GM12878 (cell line): ENCODE results near the gene SVBP. TPM values are rescaled to one million over a fixed set of nuclear protein-coding genes. Genes with fewer than 3 reads are reported as not detected.

ENCODE experiments used
- ATAC-seq: fragments of 200-7000 bp; cut with Tn5 transposase; 3 replicates; pipeline ENCODE4 v1.9.1; 2020; ENCODE audit warnings: mild to moderate bottlenecking, moderate library complexity
- BruUV-seq: library from RNA; stranded (reverse); fragments of 400-500 nt; replicated peaks from 2 replicates; lab custom pipeline; 2021; lab: Mats Ljungman, UMichigan
- CTCF ChIA-PET: fragments of 300-600 bp; sonication (Branson Sonifier 250); formaldehyde crosslinking; extraction: SDS; loops from one replicate; lab custom pipeline; 2021; ENCODE audit warnings: inconsistent platforms; lab: Yijun Ruan, JAX
- POLR2A ChIA-PET: fragments of 350-600 bp; formaldehyde crosslinking; extraction: SDS; loops from one replicate; lab custom pipeline; 2021; ENCODE audit warnings: inconsistent platforms; lab: Charles Lee
- RAD21 ChIA-PET: fragments of 300-600 bp; sonication (Branson Sonifier 250); formaldehyde crosslinking; loops from one replicate; lab custom pipeline; 2023; ENCODE audit warnings: antibody characterized with exemption; ENCODE audit not compliant: unreplicated experiment; lab: Charles Lee
- SMC1A ChIA-PET: fragments of 300-600 bp; sonication (Branson Sonifier 250); formaldehyde crosslinking; loops from one replicate; lab custom pipeline; 2023; ENCODE audit not compliant: unreplicated experiment, uncharacterized antibody; lab: Charles Lee
- DNase-seq: peaks from one replicate; pipeline ENCODE4 v3.0.0-alpha.2; 2011; ENCODE audit warnings: low read depth, low spot score
- FAIRE-seq: peaks from 3 replicates; lab custom pipeline; 2011; peaks lifted over from hg19 to GRCh38; lab: Jason Lieb, UNC
- H2AFZ ChIP-seq: 2 replicates; pipeline ENCODE4 v1.6.0; 2011; ENCODE audit warnings: low read depth, low read length, control low read depth; ENCODE audit not compliant: control insufficient read depth
- H3K27ac ChIP-seq: 2 replicates; pipeline ENCODE4 v1.5.1; 2011; ENCODE audit warnings: control low read depth; ENCODE audit not compliant: control insufficient read depth, insufficient read depth
- H3K27me3 ChIP-seq, 2 experiments: replicated peaks in 1 of 2; 2 replicates each; pipeline versions ENCODE4 v1.6.0 to v1.6.1; 2011; ENCODE audit warnings: low read length in 1 of 2; ENCODE audit not compliant: control insufficient read depth in 2 of 2, insufficient read depth in 2 of 2
- H3K36me3 ChIP-seq, 2 experiments: 2 replicates each; pipeline ENCODE4 v1.5.1; 2011; ENCODE audit warnings: low read length in 1 of 2; ENCODE audit not compliant: control insufficient read depth in 2 of 2, insufficient read depth in 2 of 2
- H3K4me1 ChIP-seq: 2 replicates; pipeline ENCODE4 v1.6.1; 2011; ENCODE audit warnings: mild to moderate bottlenecking, low read length, moderate library complexity, mixed read lengths; ENCODE audit not compliant: control insufficient read depth, insufficient read depth
- H3K4me2 ChIP-seq: 2 replicates; pipeline ENCODE4 v1.6.0; 2011; ENCODE audit warnings: control low read depth; ENCODE audit not compliant: control insufficient read depth, insufficient read depth
- H3K4me3 ChIP-seq: fragments of 200-600 bp; sonication (generic); 2 replicates; pipeline ENCODE4 v1.5.1; 2016
- H3K79me2 ChIP-seq: 2 replicates; pipeline ENCODE4 v1.6.0; 2011; ENCODE audit warnings: low read length; ENCODE audit not compliant: control insufficient read depth, insufficient read depth
- H3K9ac ChIP-seq: 2 replicates; pipeline ENCODE4 v1.8.0; 2011; ENCODE audit warnings: low read length, control low read depth, mixed read lengths; ENCODE audit not compliant: control insufficient read depth, insufficient read depth
- H3K9me3 ChIP-seq: replicated peaks from 3 replicates; pipeline ENCODE4 v1.5.1; 2011; ENCODE audit warnings: mild to moderate bottlenecking, low read length; ENCODE audit not compliant: control insufficient read depth, insufficient read depth
- H4K20me1 ChIP-seq: 2 replicates; pipeline ENCODE4 v1.6.0; 2011; ENCODE audit not compliant: control insufficient read depth, insufficient read depth
- BCL11A ChIP-seq: IDR thresholded peaks from 2 replicates; pipeline ENCODE4 v1.6.1; 2011; ENCODE audit warnings: low read depth, low read length
- BMI1 ChIP-seq: fragments of 450-650 bp; IDR thresholded peaks from 2 replicates; pipeline ENCODE4 v1.6.1; 2016; ENCODE audit warnings: mild to moderate bottlenecking, moderate library complexity, borderline replicate concordance
- CBX5 ChIP-seq: sonication (generic); IDR thresholded peaks from 2 replicates; pipeline ENCODE4 v1.6.1; 2016; ENCODE audit warnings: low read depth, moderate library complexity, mild to moderate bottlenecking, inconsistent platforms
- CHD1 ChIP-seq: IDR thresholded peaks from 2 replicates; pipeline ENCODE4 v1.6.1; 2012; ENCODE audit warnings: low read depth, low read length, improper control_type of control experiment
- CREB1 ChIP-seq: IDR thresholded peaks from 2 replicates; pipeline ENCODE4 v1.6.1; 2012; ENCODE audit warnings: low read depth, mild to moderate bottlenecking, inconsistent platforms
- KDM1A ChIP-seq: fragments of 200-600 bp; sonication (generic); IDR thresholded peaks from 2 replicates; pipeline ENCODE4 v1.6.1; 2016; ENCODE audit warnings: borderline replicate concordance
- RAD51 ChIP-seq: fragments of 450-650 bp; IDR thresholded peaks from 2 replicates; pipeline ENCODE4 v1.6.1; 2016; ENCODE audit warnings: moderate library complexity, mild to moderate bottlenecking, inconsistent platforms
- RCOR1 ChIP-seq: conservative IDR thresholded peaks from 2 replicates; pipeline ENCODE4 v1.6.1; 2012; ENCODE audit warnings: low read depth, low read length, improper control_type of control experiment
- TBL1XR1 ChIP-seq: IDR thresholded peaks from 2 replicates; pipeline ENCODE4 v1.6.1; 2012; ENCODE audit warnings: low read depth, low read length, improper control_type of control experiment
- WRNIP1 ChIP-seq: IDR thresholded peaks from 2 replicates; pipeline ENCODE4 v1.6.1; 2011; ENCODE audit warnings: low read depth, low read length, improper control_type of control experiment, borderline replicate concordance
- ZNF24 ChIP-seq: fragments of 450-650 bp; IDR thresholded peaks from 2 replicates; pipeline ENCODE4 v1.6.1; 2017; ENCODE audit warnings: antibody characterized with exemption, mild to moderate bottlenecking
- ZNF274 ChIP-seq: IDR thresholded peaks from one replicate; pipeline ENCODE4 v1.8.0; 2011; ENCODE audit not compliant: insufficient read length, insufficient read depth
- ZNF592 ChIP-seq: fragments of 450-650 bp; IDR thresholded peaks from 2 replicates; pipeline ENCODE4 v1.6.1; 2017; ENCODE audit warnings: mild to moderate bottlenecking, moderate library complexity
- WGBS: methylation state at CpG from one replicate; pipeline ENCODE4 v1.1.6; 2016; ENCODE audit warnings: low lambda C conversion rate; ENCODE audit not compliant: insufficient replicate concordance, insufficient coverage; ENCODE audit errors: missing lambda C conversion rate; 5-methylcytosine and 5-hydroxymethylcytosine counted together
- in situ Hi-C: fragments of 300-500 bp; cut with MboI; formaldehyde crosslinking; loops from 9 replicates; pipeline ENCODE4 v1.14.3; 2018; ENCODE audit warnings: mixed read lengths
- intact Hi-C: fragments of 100-400 bp; cut with micrococcal nuclease; formaldehyde crosslinking; loops from one replicate; pipeline ENCODE4 v1.14.2; 2022; ENCODE audit not compliant: unreplicated experiment
- polyA plus RNA-seq, 11 experiments: library from polyadenylated mRNA; depleted of rRNA in 4 of 11; unstranded in 6 of 11; stranded (reverse) in 5 of 11; fragments of >200 nt; fragmentation: Nextera tagmentation in 4 of 11; fragmentation: Illumina TruSeq in 1 of 11; extraction: Ambion mirVana in 4 of 11; extraction: Trizol in 1 of 11; gene quantifications; 1 replicate in 1 of 11; 2 replicates in 10 of 11; pipeline versions ENCODE4 v1.2.1 to v1.2.3, GENCODE V29; 2011 to 2016; ENCODE audit warnings: inconsistent platforms in 2 of 11, missing spikeins in 2 of 11, low read depth in 1 of 11
- total RNA-seq, 4 experiments: library from RNA; depleted of rRNA in 3 of 4; stranded (reverse); fragments of >200 nt in 3 of 4; fragmentation: Illumina TruSeq in 1 of 4; extraction: Trizol in 1 of 4; gene quantifications; 2 replicates each; pipeline versions ENCODE4 v1.2.1 to v1.2.3, GENCODE V29; 2013 to 2021

Gene SVBP
- total and polyA plus RNA-seq, 10 of the 15 experiments (the other 5 are each of a cell fraction or from before 2014, with no cell fraction given) = 12.6 to 29.5 (median 19.8) TPM

GRCh38 chr1:42786097-42786496 is 31.1 kb downstream of the SVBP start:
- ChIA-PET POLR2A (no interaction called here), CTCF (no interaction called here)
- BruUV-seq = no TSS peak
- Histone ChIP-seq H2AFZ (no peak overlapping the region), H3K27me3 (no peaks in the 10 kb centered on the region), H3K79me2 (no peaks in the 10 kb centered on the region)
- in situ Hi-C loops = no loop called here
- TF ChIP-seq WRNIP1 = no peak
- no peak for TF ChIP-seq RCOR1
- no peak for TF ChIP-seq KDM1A
- no peak for TF ChIP-seq RAD51
- no peak for TF ChIP-seq CREB1
- no peak for TF ChIP-seq ZNF274
- TF ChIP-seq ZNF24 = no peak
- TF ChIP-seq CHD1 = no peak
- no peak for TF ChIP-seq ZNF592
- TF ChIP-seq BMI1 = no peak
- no peak for TF ChIP-seq TBL1XR1
- TF ChIP-seq BCL11A = no peak
- TF ChIP-seq CBX5 = no peak
- TF ChIP-seq, all 136 proteins: peak for 0
- Histone ChIP-seq H4K20me1 (no peaks in the 10 kb centered on the region; the same call in 1 of the 2 replicates), H3K4me3 (no peak overlapping the region), H3K4me1 (peaks cover 3% of the 10 kb centered on the region; the same call in 1 of the 2 replicates), H3K9me3 (no peaks in the 10 kb centered on the region), H3K9ac (no peak overlapping the region), H3K4me2 (no peak overlapping the region), H3K36me3 (peaks cover 0 to 4% of the 10 kb centered on the region in 2 experiments; a peak in 1 of 4 replicates), H3K27ac (no peak overlapping the region)
- WGBS = 85% methylated on average over 5 of the region's 5 CpGs
- FAIRE-seq (no peak), ATAC-seq (no peak), DNase-seq (no peak)
- ChIA-PET SMC1A (no interaction called here), RAD21 (no interaction called here)
- intact Hi-C loops = no loop called here
